ENCODE results near the gene BDP1. TPM values are rescaled to one million over a fixed set of nuclear protein-coding genes. Genes with fewer than 3 reads are reported as not detected.
"Not testable (repeated sequence)": the region's sequence is repeated elsewhere in the genome, so short reads cannot be mapped to it uniquely, and the experiment has no call there.

BDP1 gene
- polyA plus RNA-seq, 1 experiment = 3.7 TPM

GRCh38 chr5:71481441-71481840 is 26.0 kb downstream of the BDP1 start:
- no peak for DNase-seq (ENCODE audit: low read depth)
- ChIA-PET CTCF (no interaction called here), POLR2A (no interaction called here)
- peaks cover 7% of the 10 kb centered on the region for H3K36me3 ChIP-seq (ENCODE audit: control insufficient read depth, insufficient read depth, low read length)
- H3K4me3 ChIP-seq (ENCODE audit: low read depth, low read length) = no peak overlapping the region
- no peaks in the 10 kb centered on the region for H3K27me3 ChIP-seq (ENCODE audit: control insufficient read depth, insufficient read depth, low read length)
- no peak for TF ChIP-seq CTCF (IDR thresholded peaks at IDR 0.05; ENCODE audit: insufficient read depth, low read depth, low read length)

DNA sequence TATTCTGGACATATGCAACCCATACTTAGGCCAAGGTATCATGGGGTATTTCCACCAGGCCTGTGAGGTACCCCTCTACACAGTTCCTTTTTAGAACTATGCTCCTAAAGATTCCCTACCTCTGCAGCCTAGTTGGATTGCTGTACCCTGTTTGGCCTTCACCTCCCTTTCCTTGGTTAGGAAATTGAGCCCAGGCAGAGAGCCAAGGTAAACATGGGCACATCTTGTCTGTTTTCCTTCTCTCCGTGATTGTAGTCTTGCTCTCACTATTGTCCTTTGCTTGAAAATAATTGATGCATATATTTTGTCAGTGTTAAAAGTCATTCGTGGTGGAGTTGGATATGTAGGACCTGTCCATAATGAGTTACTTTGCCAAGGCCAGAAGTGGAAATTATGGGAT is 26.7 kb downstream of the BDP1 start:
- no peaks in the 10 kb centered on the region for H3K27me3 ChIP-seq (ENCODE audit: control insufficient read depth, insufficient read depth, low read length)
- CTCF ChIA-PET = no interaction called here
- H3K4me3 ChIP-seq (ENCODE audit: low read depth, low read length) = no peak overlapping the region
- POLR2A ChIA-PET = no interaction called here
- no peak for TF ChIP-seq CTCF (IDR thresholded peaks at IDR 0.05; ENCODE audit: insufficient read depth, low read depth, low read length)
- DNase-seq (ENCODE audit: low read depth) = no peak
- H3K36me3 ChIP-seq (ENCODE audit: control insufficient read depth, insufficient read depth, low read length) = peaks cover 5% of the 10 kb centered on the region

DNA sequence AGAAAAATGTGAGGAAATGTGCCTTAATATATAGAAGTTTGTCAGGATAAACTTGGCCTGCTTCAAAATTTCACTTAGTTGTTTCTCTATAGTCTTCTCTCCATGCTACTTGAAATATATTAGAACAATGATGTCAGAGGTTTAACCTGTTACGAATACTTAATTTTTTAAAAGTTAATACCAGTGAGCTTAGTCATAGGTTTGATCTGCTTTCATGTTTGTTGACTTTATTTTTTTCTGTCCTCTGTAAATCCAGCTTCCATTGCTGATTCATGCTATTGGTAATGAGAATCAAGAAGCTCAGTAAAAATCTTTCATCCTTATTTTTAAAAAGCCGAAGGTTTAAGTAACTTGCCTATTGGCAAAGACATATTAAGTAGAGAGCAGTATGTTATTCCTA is 27.9 kb downstream of the BDP1 start:
- TF ChIP-seq CTCF (IDR thresholded peaks at IDR 0.05; ENCODE audit: insufficient read depth, low read depth, low read length) = no peak
- Histone ChIP-seq H3K4me3 (ENCODE audit: low read depth, low read length) (no peak overlapping the region), H3K36me3 (ENCODE audit: control insufficient read depth, insufficient read depth, low read length) (peaks cover 5% of the 10 kb centered on the region; the same call in 1 of the 2 replicates), H3K27me3 (ENCODE audit: control insufficient read depth, insufficient read depth, low read length) (no peaks in the 10 kb centered on the region)
- peak; percentile 50 for DNase-seq (ENCODE audit: low read depth)
- ChIA-PET POLR2A (no interaction called here), CTCF (no interaction called here)

- DNase-seq (ENCODE audit: low read depth) = no peak
- H3K27me3 ChIP-seq (ENCODE audit: control insufficient read depth, insufficient read depth, low read length) = no peaks in the 10 kb centered on the region
- no peak overlapping the region for H3K4me3 ChIP-seq (ENCODE audit: low read depth, low read length)
- peaks cover 4% of the 10 kb centered on the region for H3K36me3 ChIP-seq (ENCODE audit: control insufficient read depth, insufficient read depth, low read length)
- no peak for TF ChIP-seq CTCF (IDR thresholded peaks at IDR 0.05; ENCODE audit: insufficient read depth, low read depth, low read length)
- ChIA-PET CTCF (interaction anchor here (0.6 to 3.0 kb wide), 4 partner anchors 13 to 263 kb away, joined by 3 to 12 read pairs (median 4); no protein-coding TSS in a partner anchor), POLR2A (no interaction called here)
Observed at GRCh38 chr5:71492817-71493615, 37.6 kb downstream of the BDP1 start.

GRCh38 chr5:71494202-71494601 is 38.8 kb downstream of the BDP1 start:
- DNase-seq (ENCODE audit: low read depth); H3K36me3 ChIP-seq (ENCODE audit: control insufficient read depth, insufficient read depth, low read length); H3K27me3 ChIP-seq (ENCODE audit: control insufficient read depth, insufficient read depth, low read length); H3K4me3 ChIP-seq (ENCODE audit: low read depth, low read length); POLR2A ChIA-PET: not testable (repeated sequence)
- CTCF ChIA-PET = interaction anchor here (1.0 to 3.0 kb wide), 2 partner anchors 11 to 19 kb away, joined by 4 to 12 read pairs; no protein-coding TSS in a partner anchor

GRCh38 chr5:71498756-71499155 is 43.3 kb downstream of the BDP1 start:
- DNase-seq (ENCODE audit: low read depth); H3K36me3 ChIP-seq (ENCODE audit: control insufficient read depth, insufficient read depth, low read length); H3K4me3 ChIP-seq (ENCODE audit: low read depth, low read length); POLR2A ChIA-PET; H3K27me3 ChIP-seq (ENCODE audit: control insufficient read depth, insufficient read depth, low read length); CTCF ChIA-PET: not testable (repeated sequence)
